IPS DF 6.9 (cell line): Measurements from ENCODE around the gene RYR1.
"Not testable (repeated sequence)": the region's sequence is repeated elsewhere in the genome, so short reads cannot be mapped to it uniquely, and the experiment has no call there.

Source experiments
- DNase-seq: peaks from one replicate; pipeline ENCODE4 v3.0.0-alpha.2; 2013; ENCODE audit warnings: low read depth, low spot score
- H3K27ac ChIP-seq: one replicate; pipeline ENCODE4 v1.5.1; 2013; ENCODE audit warnings: low read length, control low read depth
- H3K27me3 ChIP-seq: 2 replicates; pipeline ENCODE4 v1.6.1; 2013; ENCODE audit warnings: mild to moderate bottlenecking, low read length; ENCODE audit not compliant: control insufficient read depth, insufficient read depth
- H3K36me3 ChIP-seq: 2 replicates; pipeline ENCODE4 v1.6.1; 2013; ENCODE audit warnings: low read length; ENCODE audit not compliant: control insufficient read depth, insufficient read depth
- H3K4me1 ChIP-seq: 2 replicates; pipeline ENCODE4 v1.6.1; 2013; ENCODE audit warnings: low read length; ENCODE audit not compliant: control insufficient read depth, insufficient read depth
- H3K4me3 ChIP-seq: 2 replicates; pipeline ENCODE4 v1.5.1; 2013; ENCODE audit warnings: mild to moderate bottlenecking, low read length
- H3K9me3 ChIP-seq: 2 replicates; pipeline ENCODE4 v1.6.1; 2013; ENCODE audit warnings: low read length, inconsistent platforms; ENCODE audit not compliant: control insufficient read depth, insufficient read depth
- WGBS: extraction: QIAGEN DNeasy Blood & Tissue Kit; methylation state at CpG from one replicate; pipeline ENCODE4 v1.1.7; 2013; ENCODE audit warnings: mixed read lengths, missing lambda C conversion rate; ENCODE audit not compliant: insufficient read length, insufficient coverage; 5-methylcytosine and 5-hydroxymethylcytosine counted together

The RYR1 gene

DNA sequence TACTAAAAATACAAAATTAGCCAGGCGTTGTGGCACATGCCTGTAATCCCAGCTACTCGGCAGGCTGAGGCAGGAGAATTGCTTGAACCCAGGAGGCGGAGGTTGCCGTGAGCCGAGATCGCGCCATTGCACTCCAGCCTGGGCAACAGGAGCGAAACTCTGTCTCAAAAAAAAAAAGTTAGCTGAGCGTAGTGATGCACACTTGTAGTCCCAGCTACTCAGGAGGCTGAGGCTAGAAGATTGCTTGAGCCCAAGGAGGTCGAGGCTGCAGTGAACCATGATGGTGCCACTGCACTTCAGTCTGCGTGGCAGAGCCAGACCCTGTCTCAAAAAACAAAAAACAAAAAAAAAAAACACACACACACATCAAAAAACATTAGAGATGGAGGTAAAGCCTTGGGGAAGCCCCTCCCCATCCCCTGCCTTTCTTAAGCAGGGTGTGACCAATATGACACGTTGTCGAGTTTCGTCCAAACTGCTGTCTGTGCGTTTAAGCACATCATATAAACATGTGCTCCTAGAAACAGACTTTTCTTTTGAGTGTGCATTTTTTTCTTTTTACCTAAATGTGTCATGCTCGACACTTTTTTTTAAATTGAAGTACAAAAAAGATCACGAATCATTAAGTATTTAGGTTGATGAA lies 6.3 kb upstream of the RYR1 start:
- not testable (repeated sequence) for H3K9me3 ChIP-seq, H3K4me3 ChIP-seq, H3K36me3 ChIP-seq, H3K27me3 ChIP-seq, H3K27ac ChIP-seq, H3K4me1 ChIP-seq, DNase-seq
- WGBS, result no CpG with 5 or more reads among the region's 17 CpGs

DNA sequence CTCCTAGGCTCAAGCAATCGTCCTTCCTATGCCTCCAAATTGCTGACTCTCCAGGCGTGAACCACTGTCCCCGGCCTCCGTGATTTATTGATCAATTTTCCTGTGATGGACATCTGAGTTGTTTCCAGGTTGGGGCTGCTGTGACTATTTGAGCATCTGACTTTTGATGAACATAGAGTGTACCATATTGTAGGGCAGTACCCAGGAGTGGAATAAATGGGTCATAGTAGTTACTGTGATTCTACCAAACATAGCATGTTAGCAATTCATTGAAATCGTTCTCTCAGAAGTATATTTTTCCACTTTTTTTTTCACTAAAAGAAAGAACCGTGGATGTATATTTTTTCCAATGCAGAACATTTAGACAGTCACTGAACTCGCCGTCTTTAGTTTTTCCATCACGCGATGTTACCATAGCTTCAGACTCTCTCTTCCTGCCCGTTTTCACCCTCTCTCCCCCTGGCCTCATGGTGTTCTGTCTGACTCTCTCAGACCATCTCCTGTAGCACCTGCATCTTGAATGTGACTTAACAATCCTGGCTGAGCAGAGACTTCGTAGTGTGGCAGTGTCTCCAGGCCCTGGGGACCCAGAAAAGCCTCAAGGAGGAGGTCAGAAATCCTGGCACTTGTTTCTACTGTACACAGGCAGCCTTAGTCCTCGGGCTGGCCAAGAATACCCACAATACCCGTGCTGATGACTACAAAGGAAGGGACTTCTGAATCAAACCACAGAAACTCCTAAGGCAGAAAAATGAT lies 4.3 kb upstream of the RYR1 start:
- no CpG with 5 or more reads among the region's 14 CpGs for WGBS
- Histone ChIP-seq H3K4me1 (peaks cover 7% of the 10 kb centered on the region), H3K9me3 (no peaks in the 10 kb centered on the region), H3K4me3 (no peak overlapping the region), H3K27ac (no peak overlapping the region), H3K36me3 (no peaks in the 10 kb centered on the region), H3K27me3 (no peaks in the 10 kb centered on the region)
- no peak for DNase-seq

GRCh38 chr19:38429811-38430156 lies 3.7 kb upstream of the RYR1 start:
- H3K27ac ChIP-seq, result no peak overlapping the region
- no CpG with 5 or more reads among the region's 2 CpGs for WGBS

GRCh38 chr19:38430931-38431330 lies 2.6 kb upstream of the RYR1 start:
- no CpG with 5 or more reads among the region's 7 CpGs for WGBS
- Histone ChIP-seq H3K27me3 (no peaks in the 10 kb centered on the region), H3K9me3 (no peaks in the 10 kb centered on the region)

More at GRCh38 chr19:38429811-38430156, 3.7 kb upstream of the RYR1 start:
- no peaks in the 10 kb centered on the region for H3K27me3 ChIP-seq
- H3K36me3 ChIP-seq, result no peaks in the 10 kb centered on the region
- H3K4me3 ChIP-seq, result no peak overlapping the region
- H3K4me1 ChIP-seq, result peaks cover 7% of the 10 kb centered on the region
- DNase-seq, result no peak
- H3K9me3 ChIP-seq, result no peaks in the 10 kb centered on the region

GRCh38 chr19:38434549-38435051 lies 1.1 kb downstream of the RYR1 start:
- H3K4me1 ChIP-seq, result no peaks in the 10 kb centered on the region
- no peak for DNase-seq
- no peaks in the 10 kb centered on the region for H3K36me3 ChIP-seq
- no peaks in the 10 kb centered on the region for H3K27me3 ChIP-seq
- H3K27ac ChIP-seq, result no peak overlapping the region
- H3K4me3 ChIP-seq, result peak overlapping the region; percentile 38; the same call in 1 of the 2 replicates
- H3K9me3 ChIP-seq, result no peaks in the 10 kb centered on the region
- no CpG with 5 or more reads among the region's 13 CpGs for WGBS

More at GRCh38 chr19:38430931-38431330, 2.6 kb upstream of the RYR1 start:
- DNase-seq, result no peak
- Histone ChIP-seq H3K27ac (no peak overlapping the region), H3K36me3 (no peaks in the 10 kb centered on the region), H3K4me1 (peaks cover 2% of the 10 kb centered on the region; the same call in 1 of the 2 replicates), H3K4me3 (no peak overlapping the region)

DNA sequence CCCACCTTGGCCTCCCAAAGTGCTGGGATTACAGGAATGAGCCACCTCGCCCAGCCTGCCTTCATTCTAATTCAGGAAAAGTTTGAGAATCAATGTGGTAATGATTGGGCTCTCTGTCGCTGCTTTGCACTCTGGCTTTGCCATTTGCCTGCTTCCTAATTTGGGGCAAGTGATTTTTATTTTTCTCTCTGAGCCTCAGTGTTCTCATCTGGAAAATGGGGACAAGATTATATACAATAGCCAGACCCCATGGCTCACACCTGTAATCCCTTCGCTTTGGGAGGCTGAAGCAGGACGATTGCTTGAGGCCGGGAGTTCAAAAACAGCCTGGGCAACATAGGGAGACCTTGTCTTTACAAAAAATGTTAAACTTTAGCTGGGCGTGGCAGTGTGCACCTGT lies 3.8 kb downstream of the RYR1 start:
- no peak overlapping the region for H3K27ac ChIP-seq
- no peaks in the 10 kb centered on the region for H3K36me3 ChIP-seq
- H3K4me1 ChIP-seq, result peaks cover 6% of the 10 kb centered on the region
- H3K9me3 ChIP-seq, result no peaks in the 10 kb centered on the region
- H3K27me3 ChIP-seq, result no peaks in the 10 kb centered on the region
- WGBS, result no CpG with 5 or more reads among the region's 6 CpGs
- DNase-seq, result no peak
- no peak overlapping the region for H3K4me3 ChIP-seq

DNA sequence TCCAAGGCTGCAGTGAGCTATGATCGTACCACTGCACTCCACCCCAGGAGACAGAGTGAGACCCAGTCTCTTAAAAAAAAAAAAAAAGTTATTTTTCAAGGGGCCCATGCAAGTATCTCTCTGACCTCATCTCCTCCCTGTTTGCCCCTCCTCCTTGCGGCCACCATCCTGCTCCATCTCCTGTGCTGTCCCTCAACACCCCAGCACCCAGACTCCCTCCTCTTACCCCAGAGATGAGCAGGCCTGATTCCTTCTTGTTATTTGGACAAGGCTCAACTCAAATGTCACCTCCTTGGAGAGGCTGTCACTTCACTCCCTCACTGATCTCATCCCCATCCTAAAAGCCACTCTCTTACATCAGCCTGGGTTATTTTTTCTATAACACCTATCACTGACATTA lies 4.4 kb downstream of the RYR1 start:
- no peak for DNase-seq
- H3K4me3 ChIP-seq, result no peak overlapping the region
- WGBS, result no CpG with 5 or more reads among the region's 2 CpGs
- H3K36me3 ChIP-seq, result no peaks in the 10 kb centered on the region
- no peak overlapping the region for H3K27ac ChIP-seq
- no peaks in the 10 kb centered on the region for H3K9me3 ChIP-seq
- no peaks in the 10 kb centered on the region for H3K27me3 ChIP-seq
- peaks cover 6% of the 10 kb centered on the region for H3K4me1 ChIP-seq

DNA sequence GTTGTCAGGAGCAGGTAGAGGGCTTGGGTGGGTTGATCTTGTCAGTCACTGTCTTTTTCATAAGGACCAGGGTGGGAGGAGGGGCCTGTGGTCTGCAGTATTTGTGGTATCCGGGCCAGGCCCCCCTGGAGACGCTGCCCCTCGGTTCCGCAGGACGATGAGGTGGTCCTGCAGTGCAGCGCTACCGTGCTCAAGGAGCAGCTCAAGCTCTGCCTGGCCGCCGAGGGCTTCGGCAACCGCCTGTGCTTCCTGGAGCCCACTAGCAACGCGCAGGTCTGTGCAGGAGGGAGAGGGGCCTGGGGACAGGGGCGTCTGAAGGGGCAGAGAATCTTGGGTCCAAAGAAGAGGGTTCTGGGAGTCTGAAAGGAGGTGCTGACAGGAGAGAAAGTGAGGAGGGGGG lies 7.1 kb downstream of the RYR1 start:
- peaks cover 6% of the 10 kb centered on the region for H3K4me1 ChIP-seq
- no peak overlapping the region for H3K27ac ChIP-seq
- WGBS, result no CpG with 5 or more reads among the region's 14 CpGs
- no peaks in the 10 kb centered on the region for H3K27me3 ChIP-seq
- no peak overlapping the region for H3K4me3 ChIP-seq
- no peak for DNase-seq
- H3K9me3 ChIP-seq, result no peaks in the 10 kb centered on the region
- peaks cover 11% of the 10 kb centered on the region for H3K36me3 ChIP-seq

DNA sequence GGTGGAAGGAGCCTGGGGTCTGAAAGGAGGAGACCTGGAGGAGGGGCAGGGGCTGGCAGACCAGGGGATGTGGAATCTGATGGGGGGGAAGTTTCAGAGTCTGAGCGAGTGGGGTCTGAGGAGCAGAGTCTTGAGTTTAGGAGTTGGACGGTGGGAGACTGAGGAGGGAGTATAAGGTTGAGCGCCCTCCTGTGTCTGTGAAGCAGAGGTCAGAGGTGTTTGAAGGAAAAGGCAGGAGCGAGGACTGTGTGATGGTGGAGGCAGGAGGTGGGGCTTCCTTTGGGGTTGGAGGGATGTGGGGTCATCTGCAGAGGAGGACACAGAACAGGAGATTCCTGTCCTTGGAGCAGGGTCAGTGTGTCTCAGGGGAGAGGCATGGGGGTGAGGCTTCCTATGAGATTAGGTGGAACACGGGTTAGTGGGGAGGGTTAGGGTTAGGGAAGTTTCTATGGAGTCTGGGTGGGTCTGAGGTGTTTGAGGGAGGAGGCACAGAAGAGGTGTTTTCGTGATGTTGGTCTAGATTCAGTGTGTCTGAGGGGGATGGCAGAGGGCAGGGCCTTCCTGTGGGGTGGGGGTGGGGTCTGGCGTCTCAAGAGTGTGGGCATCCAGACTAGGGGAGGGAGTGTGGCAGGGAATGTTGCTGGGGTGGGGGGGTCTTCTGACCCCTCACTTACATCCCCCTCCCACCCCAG lies 8.3 kb downstream of the RYR1 start:
- WGBS, result no CpG with 5 or more reads among the region's 7 CpGs
- no peak overlapping the region for H3K27ac ChIP-seq

GRCh38 chr19:38442736-38443135 lies 9.2 kb downstream of the RYR1 start:
- no peak overlapping the region for H3K4me3 ChIP-seq
- no CpG with 5 or more reads among the region's 9 CpGs for WGBS
- peaks cover 11% of the 10 kb centered on the region for H3K36me3 ChIP-seq
- H3K27ac ChIP-seq, result no peak overlapping the region
- peaks cover 6% of the 10 kb centered on the region for H3K4me1 ChIP-seq
- no peaks in the 10 kb centered on the region for H3K9me3 ChIP-seq
- H3K27me3 ChIP-seq, result no peaks in the 10 kb centered on the region
- no peak for DNase-seq

More for the DNA sequence above, 8.3 kb downstream of the RYR1 start:
- DNase-seq, result no peak
- Histone ChIP-seq H3K36me3 (peaks cover 11% of the 10 kb centered on the region), H3K4me1 (peaks cover 6% of the 10 kb centered on the region), H3K27me3 (no peaks in the 10 kb centered on the region), H3K4me3 (no peak overlapping the region), H3K9me3 (no peaks in the 10 kb centered on the region)
